ENCODE results near the gene SCAND1.

GRCh38 chr20:35972462-35972861 lies 18.2 kb upstream of the SCAND1 start:
- TF ChIP-seq POLR2A (IDR thresholded peaks at IDR 0.05): no peak
- TF ChIP-seq CTCF (IDR thresholded peaks at IDR 0.05): no peak

Data from uterus (tissue), 2 donors.